Adrenal gland (tissue), 5 donors: Measurements from ENCODE around the gene CCDC33.

Experiments
- CTCF ChIP-seq, 6 experiments: fragments of 450-650 bp in 4 of 6; fragments of 200-600 bp in 2 of 6; sonication (generic) in 1 of 6; IDR thresholded peaks; 1 replicate in 5 of 6; 2 replicates in 1 of 6; pipeline versions ENCODE4 v1.5.1 to v1.8.0; 2016 to 2021; ENCODE audit warnings: antibody characterized with exemption in 6 of 6, mild to moderate bottlenecking in 2 of 6, moderate library complexity in 1 of 6
- POLR2A ChIP-seq, 2 donors: fragments of 450-650 bp; IDR thresholded peaks; one replicate each; pipeline ENCODE4 v1.6.1; 2017; ENCODE audit warnings: antibody characterized with exemption in 2 of 2, mild to moderate bottlenecking in 2 of 2, moderate library complexity in 1 of 2
- donor health status: DM: no; HTN: no; CAD: no.

- TF ChIP-seq CTCF (IDR thresholded peaks at IDR 0.05), result no peak
- TF ChIP-seq POLR2A (IDR thresholded peaks at IDR 0.05), result no peak
Observed at GRCh38 chr15:74268020-74268419, 31.9 kb downstream of the CCDC33 start.
